Measurements from ENCODE around the gene CMTM4.

DNA sequence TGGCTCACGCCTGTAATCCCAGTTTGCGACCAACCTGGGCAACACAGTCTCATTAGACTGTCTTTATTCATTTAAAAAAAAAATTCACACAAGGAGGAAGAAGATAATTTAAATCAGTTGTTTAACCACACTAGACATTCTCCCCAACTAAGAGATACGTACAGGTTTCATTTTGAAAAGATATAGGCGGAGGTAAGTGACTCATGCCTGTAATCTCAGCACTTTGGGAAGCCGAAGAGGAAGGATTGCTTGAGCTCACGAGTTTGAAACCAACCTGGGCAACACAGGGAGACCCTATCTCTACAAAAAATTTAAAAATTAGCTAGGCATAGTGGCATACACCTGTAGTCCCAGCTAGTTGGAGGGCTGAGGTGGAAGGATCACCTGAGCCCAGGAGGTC is 5.3 kb downstream of the CMTM4 start:
- no peak for TF ChIP-seq EZH2 (IDR thresholded peaks at IDR 0.05)
- no peak for TF ChIP-seq POLR2AphosphoS5 (IDR thresholded peaks at IDR 0.05; ENCODE audit: borderline replicate concordance, low read depth, low read length)
- no peak for TF ChIP-seq FOXP2 (optimal IDR thresholded peaks at IDR 0.05; ENCODE audit: control extremely low read depth, extremely low read length, insufficient read depth)

All from SK-N-MC (cell line).